ENCODE results near the gene IL19.

DNA sequence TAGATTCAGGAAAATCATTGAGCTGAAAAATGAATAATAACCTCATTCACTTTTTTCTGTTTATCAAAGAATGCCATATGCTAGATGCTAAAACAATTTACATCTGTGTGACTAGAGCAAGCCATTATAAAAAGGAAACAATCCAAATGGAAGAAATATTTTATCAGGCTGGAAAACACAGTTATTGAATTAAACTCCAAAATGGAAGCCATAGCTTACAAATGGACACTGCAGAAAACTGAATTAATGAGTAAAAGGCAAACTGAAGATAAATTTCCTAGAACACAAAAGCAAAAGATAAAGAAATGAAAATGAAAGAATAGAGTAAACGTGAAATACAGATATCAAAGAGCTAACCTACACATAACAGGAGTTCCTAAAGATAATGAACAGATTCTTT is 34.8 kb downstream of the IL19 start:
- TF ChIP-seq, protein P1, sequence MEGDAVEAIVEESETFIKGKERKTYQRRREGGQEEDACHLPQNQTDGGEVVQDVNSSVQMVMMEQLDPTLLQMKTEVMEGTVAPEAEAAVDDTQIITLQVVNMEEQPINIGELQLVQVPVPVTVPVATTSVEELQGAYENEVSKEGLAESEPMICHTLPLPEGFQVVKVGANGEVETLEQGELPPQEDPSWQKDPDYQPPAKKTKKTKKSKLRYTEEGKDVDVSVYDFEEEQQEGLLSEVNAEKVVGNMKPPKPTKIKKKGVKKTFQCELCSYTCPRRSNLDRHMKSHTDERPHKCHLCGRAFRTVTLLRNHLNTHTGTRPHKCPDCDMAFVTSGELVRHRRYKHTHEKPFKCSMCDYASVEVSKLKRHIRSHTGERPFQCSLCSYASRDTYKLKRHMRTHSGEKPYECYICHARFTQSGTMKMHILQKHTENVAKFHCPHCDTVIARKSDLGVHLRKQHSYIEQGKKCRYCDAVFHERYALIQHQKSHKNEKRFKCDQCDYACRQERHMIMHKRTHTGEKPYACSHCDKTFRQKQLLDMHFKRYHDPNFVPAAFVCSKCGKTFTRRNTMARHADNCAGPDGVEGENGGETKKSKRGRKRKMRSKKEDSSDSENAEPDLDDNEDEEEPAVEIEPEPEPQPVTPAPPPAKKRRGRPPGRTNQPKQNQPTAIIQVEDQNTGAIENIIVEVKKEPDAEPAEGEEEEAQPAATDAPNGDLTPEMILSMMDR (IDR thresholded peaks at IDR 0.05): no peak
- no peak for TF ChIP-seq POLR2A (IDR thresholded peaks at IDR 0.05)
